GM12878 (cell line): Measurements from ENCODE around the gene FAM163A. TPM values are rescaled to one million over a fixed set of nuclear protein-coding genes. Genes with fewer than 3 reads are reported as not detected.

Experiments
- ATAC-seq: fragments of 200-7000 bp; cut with Tn5 transposase; 3 replicates; pipeline ENCODE4 v1.9.1; 2020; ENCODE audit warnings: mild to moderate bottlenecking, moderate library complexity
- BruUV-seq: library from RNA; stranded (reverse); fragments of 400-500 nt; replicated peaks from 2 replicates; lab custom pipeline; 2021; lab: Mats Ljungman, UMichigan
- CTCF ChIA-PET: fragments of 300-600 bp; sonication (Branson Sonifier 250); formaldehyde crosslinking; extraction: SDS; loops from one replicate; lab custom pipeline; 2021; ENCODE audit warnings: inconsistent platforms; lab: Yijun Ruan, JAX
- POLR2A ChIA-PET: fragments of 350-600 bp; formaldehyde crosslinking; extraction: SDS; loops from one replicate; lab custom pipeline; 2021; ENCODE audit warnings: inconsistent platforms; lab: Charles Lee
- RAD21 ChIA-PET: fragments of 300-600 bp; sonication (Branson Sonifier 250); formaldehyde crosslinking; loops from one replicate; lab custom pipeline; 2023; ENCODE audit warnings: antibody characterized with exemption; ENCODE audit not compliant: unreplicated experiment; lab: Charles Lee
- SMC1A ChIA-PET: fragments of 300-600 bp; sonication (Branson Sonifier 250); formaldehyde crosslinking; loops from one replicate; lab custom pipeline; 2023; ENCODE audit not compliant: unreplicated experiment, uncharacterized antibody; lab: Charles Lee
- DNase-seq: peaks from one replicate; pipeline ENCODE4 v3.0.0-alpha.2; 2011; ENCODE audit warnings: low read depth, low spot score
- FAIRE-seq: peaks from 3 replicates; lab custom pipeline; 2011; peaks lifted over from hg19 to GRCh38; lab: Jason Lieb, UNC
- H2AFZ ChIP-seq: 2 replicates; pipeline ENCODE4 v1.6.0; 2011; ENCODE audit warnings: low read depth, low read length, control low read depth; ENCODE audit not compliant: control insufficient read depth
- H3K27ac ChIP-seq: 2 replicates; pipeline ENCODE4 v1.5.1; 2011; ENCODE audit warnings: control low read depth; ENCODE audit not compliant: control insufficient read depth, insufficient read depth
- H3K27me3 ChIP-seq, 2 experiments: replicated peaks in 1 of 2; 2 replicates each; pipeline versions ENCODE4 v1.6.0 to v1.6.1; 2011; ENCODE audit warnings: low read length in 1 of 2; ENCODE audit not compliant: control insufficient read depth in 2 of 2, insufficient read depth in 2 of 2
- H3K36me3 ChIP-seq, 2 experiments: 2 replicates each; pipeline ENCODE4 v1.5.1; 2011; ENCODE audit warnings: low read length in 1 of 2; ENCODE audit not compliant: control insufficient read depth in 2 of 2, insufficient read depth in 2 of 2
- H3K4me1 ChIP-seq: 2 replicates; pipeline ENCODE4 v1.6.1; 2011; ENCODE audit warnings: mild to moderate bottlenecking, low read length, moderate library complexity, mixed read lengths; ENCODE audit not compliant: control insufficient read depth, insufficient read depth
- H3K4me2 ChIP-seq: 2 replicates; pipeline ENCODE4 v1.6.0; 2011; ENCODE audit warnings: control low read depth; ENCODE audit not compliant: control insufficient read depth, insufficient read depth
- H3K4me3 ChIP-seq: fragments of 200-600 bp; sonication (generic); 2 replicates; pipeline ENCODE4 v1.5.1; 2016
- H3K79me2 ChIP-seq: 2 replicates; pipeline ENCODE4 v1.6.0; 2011; ENCODE audit warnings: low read length; ENCODE audit not compliant: control insufficient read depth, insufficient read depth
- H3K9ac ChIP-seq: 2 replicates; pipeline ENCODE4 v1.8.0; 2011; ENCODE audit warnings: low read length, control low read depth, mixed read lengths; ENCODE audit not compliant: control insufficient read depth, insufficient read depth
- H3K9me3 ChIP-seq: replicated peaks from 3 replicates; pipeline ENCODE4 v1.5.1; 2011; ENCODE audit warnings: mild to moderate bottlenecking, low read length; ENCODE audit not compliant: control insufficient read depth, insufficient read depth
- H4K20me1 ChIP-seq: 2 replicates; pipeline ENCODE4 v1.6.0; 2011; ENCODE audit not compliant: control insufficient read depth, insufficient read depth
- ATF7 ChIP-seq: fragments of 450-650 bp; IDR thresholded peaks from 2 replicates; pipeline ENCODE4 v1.6.1; 2016; ENCODE audit warnings: low read depth, mild to moderate bottlenecking
- CHD4 ChIP-seq: fragments of 200-600 bp; sonication (generic); IDR thresholded peaks from 2 replicates; pipeline ENCODE4 v1.6.1; 2016; ENCODE audit warnings: mild to moderate bottlenecking
- FOXK2 ChIP-seq: fragments of 450-650 bp; IDR thresholded peaks from 2 replicates; pipeline ENCODE4 v1.6.1; 2017; ENCODE audit warnings: mild to moderate bottlenecking, moderate library complexity
- GABPA ChIP-seq: IDR thresholded peaks from 2 replicates; pipeline ENCODE4 v1.6.1; 2014; ENCODE audit warnings: antibody characterized with exemption, low read depth, mild to moderate bottlenecking, inconsistent platforms
- JUNB ChIP-seq: IDR thresholded peaks from 2 replicates; pipeline ENCODE4 v1.6.1; 2016; ENCODE audit warnings: antibody characterized with exemption, mild to moderate bottlenecking
- KDM1A ChIP-seq: fragments of 200-600 bp; sonication (generic); IDR thresholded peaks from 2 replicates; pipeline ENCODE4 v1.6.1; 2016; ENCODE audit warnings: borderline replicate concordance
- MYB ChIP-seq: fragments of 150-350 bp; IDR thresholded peaks from 2 replicates; pipeline ENCODE4 v1.6.1; 2014; ENCODE audit warnings: mild to moderate bottlenecking, low read depth, low read length, borderline replicate concordance
- RUNX3 ChIP-seq: IDR thresholded peaks from 2 replicates; pipeline ENCODE4 v1.6.1; 2012; ENCODE audit warnings: low read length, inconsistent platforms
- TBL1XR1 ChIP-seq: IDR thresholded peaks from 2 replicates; pipeline ENCODE4 v1.6.1; 2012; ENCODE audit warnings: low read depth, low read length, improper control_type of control experiment
- TCF12 ChIP-seq: IDR thresholded peaks from 2 replicates; pipeline ENCODE4 v1.6.1; 2011; ENCODE audit warnings: low read depth, mild to moderate bottlenecking, low read length
- WGBS: methylation state at CpG from one replicate; pipeline ENCODE4 v1.1.6; 2016; ENCODE audit warnings: low lambda C conversion rate; ENCODE audit not compliant: insufficient replicate concordance, insufficient coverage; ENCODE audit errors: missing lambda C conversion rate; 5-methylcytosine and 5-hydroxymethylcytosine counted together
- in situ Hi-C: fragments of 300-500 bp; cut with MboI; formaldehyde crosslinking; loops from 9 replicates; pipeline ENCODE4 v1.14.3; 2018; ENCODE audit warnings: mixed read lengths
- intact Hi-C: fragments of 100-400 bp; cut with micrococcal nuclease; formaldehyde crosslinking; loops from one replicate; pipeline ENCODE4 v1.14.2; 2022; ENCODE audit not compliant: unreplicated experiment
- polyA plus RNA-seq, 11 experiments: library from polyadenylated mRNA; depleted of rRNA in 4 of 11; unstranded in 6 of 11; stranded (reverse) in 5 of 11; fragments of >200 nt; fragmentation: Nextera tagmentation in 4 of 11; fragmentation: Illumina TruSeq in 1 of 11; extraction: Ambion mirVana in 4 of 11; extraction: Trizol in 1 of 11; gene quantifications; 1 replicate in 1 of 11; 2 replicates in 10 of 11; pipeline versions ENCODE4 v1.2.1 to v1.2.3, GENCODE V29; 2011 to 2016; ENCODE audit warnings: inconsistent platforms in 2 of 11, missing spikeins in 2 of 11, low read depth in 1 of 11
- total RNA-seq, 4 experiments: library from RNA; depleted of rRNA in 3 of 4; stranded (reverse); fragments of >200 nt in 3 of 4; fragmentation: Illumina TruSeq in 1 of 4; extraction: Trizol in 1 of 4; gene quantifications; 2 replicates each; pipeline versions ENCODE4 v1.2.1 to v1.2.3, GENCODE V29; 2013 to 2021
- TF ChIP-seq, protein P1 (sequence below): fragments of 150-350 bp; IDR thresholded peaks from 2 replicates; pipeline ENCODE4 v1.6.1; 2014; ENCODE audit warnings: mild to moderate bottlenecking, low read depth, low read length
- TF ChIP-seq, protein P2 (sequence below): fragments of 450-650 bp; IDR thresholded peaks from 2 replicates; pipeline ENCODE4 v1.6.1; 2017; ENCODE audit warnings: mild to moderate bottlenecking

Gene FAM163A
- total and polyA plus RNA-seq, 10 of the 15 experiments (the other 5 are each of a cell fraction or from before 2014, with no cell fraction given) = not detected

DNA sequence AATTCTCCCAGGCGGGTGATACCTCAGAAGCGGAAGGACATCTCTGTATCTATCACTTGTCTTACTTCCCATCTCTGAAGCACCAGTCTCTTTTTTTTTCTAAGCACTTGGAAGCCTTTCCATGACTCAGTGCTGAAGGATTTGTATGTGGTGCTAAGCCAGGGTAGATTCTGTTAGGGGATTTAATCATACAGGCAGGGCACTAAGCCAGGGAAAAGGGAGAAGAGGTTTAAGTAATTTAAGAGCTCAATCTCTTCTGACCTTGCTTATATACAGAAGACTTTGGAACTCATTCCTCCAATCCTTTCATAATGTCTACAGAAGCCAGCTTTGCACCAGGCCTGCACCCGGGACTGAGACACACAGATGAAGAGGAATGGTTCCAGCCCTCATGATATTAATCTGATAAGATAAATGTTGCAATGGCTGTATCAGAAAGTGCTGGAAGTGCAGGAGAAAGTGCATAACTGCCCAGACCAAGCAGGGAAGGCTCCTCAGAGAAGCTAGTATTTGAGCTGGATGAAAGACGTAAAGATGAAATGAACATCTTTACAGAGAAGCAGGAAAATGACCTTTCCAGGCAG is 11.0 kb downstream of the FAM163A start:
- intact Hi-C loops = no loop called here
- 38% methylated on average over 4 of the region's 4 CpGs for WGBS

More for the DNA sequence above, 11.0 kb downstream of the FAM163A start:
- no peak overlapping the region for H2AFZ ChIP-seq
- SMC1A ChIA-PET = interaction anchor here (1.1 kb wide), 1 partner anchor 9 kb away, joined by 3 read pairs; no protein-coding TSS in a partner anchor
- no peaks in the 10 kb centered on the region for H3K79me2 ChIP-seq
- no peaks in the 10 kb centered on the region for H3K27me3 ChIP-seq
- H3K9me3 ChIP-seq = no peaks in the 10 kb centered on the region
- ATAC-seq (no peak), DNase-seq (no peak), FAIRE-seq (no peak)
- no peaks in the 10 kb centered on the region for H3K36me3 ChIP-seq
- in situ Hi-C loops = no loop called here
- H3K4me1 ChIP-seq = no peaks in the 10 kb centered on the region
- no peak overlapping the region for H3K27ac ChIP-seq
- CTCF ChIA-PET = interaction anchor here (0.8 kb wide), 1 partner anchor 61 kb away, joined by 3 read pairs; no protein-coding TSS in a partner anchor
- H4K20me1 ChIP-seq = no peaks in the 10 kb centered on the region
- RAD21 ChIA-PET = no interaction called here
- no peak overlapping the region for H3K9ac ChIP-seq
- no peak overlapping the region for H3K4me2 ChIP-seq
- TF ChIP-seq MYB (no peak), GABPA (no peak), KDM1A (no peak), FOXK2 (no peak), JUNB (no peak), RUNX3 (no peak), CHD4 (no peak), ATF7 (no peak), TCF12 (no peak), TBL1XR1 (no peak)
- TF ChIP-seq, protein P1, sequence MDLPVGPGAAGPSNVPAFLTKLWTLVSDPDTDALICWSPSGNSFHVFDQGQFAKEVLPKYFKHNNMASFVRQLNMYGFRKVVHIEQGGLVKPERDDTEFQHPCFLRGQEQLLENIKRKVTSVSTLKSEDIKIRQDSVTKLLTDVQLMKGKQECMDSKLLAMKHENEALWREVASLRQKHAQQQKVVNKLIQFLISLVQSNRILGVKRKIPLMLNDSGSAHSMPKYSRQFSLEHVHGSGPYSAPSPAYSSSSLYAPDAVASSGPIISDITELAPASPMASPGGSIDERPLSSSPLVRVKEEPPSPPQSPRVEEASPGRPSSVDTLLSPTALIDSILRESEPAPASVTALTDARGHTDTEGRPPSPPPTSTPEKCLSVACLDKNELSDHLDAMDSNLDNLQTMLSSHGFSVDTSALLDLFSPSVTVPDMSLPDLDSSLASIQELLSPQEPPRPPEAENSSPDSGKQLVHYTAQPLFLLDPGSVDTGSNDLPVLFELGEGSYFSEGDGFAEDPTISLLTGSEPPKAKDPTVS = no peak
- TF ChIP-seq, protein P2, sequence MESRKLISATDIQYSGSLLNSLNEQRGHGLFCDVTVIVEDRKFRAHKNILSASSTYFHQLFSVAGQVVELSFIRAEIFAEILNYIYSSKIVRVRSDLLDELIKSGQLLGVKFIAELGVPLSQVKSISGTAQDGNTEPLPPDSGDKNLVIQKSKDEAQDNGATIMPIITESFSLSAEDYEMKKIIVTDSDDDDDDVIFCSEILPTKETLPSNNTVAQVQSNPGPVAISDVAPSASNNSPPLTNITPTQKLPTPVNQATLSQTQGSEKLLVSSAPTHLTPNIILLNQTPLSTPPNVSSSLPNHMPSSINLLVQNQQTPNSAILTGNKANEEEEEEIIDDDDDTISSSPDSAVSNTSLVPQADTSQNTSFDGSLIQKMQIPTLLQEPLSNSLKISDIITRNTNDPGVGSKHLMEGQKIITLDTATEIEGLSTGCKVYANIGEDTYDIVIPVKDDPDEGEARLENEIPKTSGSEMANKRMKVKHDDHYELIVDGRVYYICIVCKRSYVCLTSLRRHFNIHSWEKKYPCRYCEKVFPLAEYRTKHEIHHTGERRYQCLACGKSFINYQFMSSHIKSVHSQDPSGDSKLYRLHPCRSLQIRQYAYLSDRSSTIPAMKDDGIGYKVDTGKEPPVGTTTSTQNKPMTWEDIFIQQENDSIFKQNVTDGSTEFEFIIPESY = no peak
- no peak overlapping the region for H3K4me3 ChIP-seq
- POLR2A ChIA-PET = no interaction called here
- BruUV-seq = no TSS peak
